Stimulated activated CD4-positive, alpha-beta T cell treated with anti-CD3 and anti-CD28 coated beads, TNF-alpha, amount 100 ng/mL, for 24 hours (primary cell): Measurements from ENCODE around the gene PLBD2.
"Not testable (repeated sequence)": the region's sequence is repeated elsewhere in the genome, so short reads cannot be mapped to it uniquely, and the experiment has no call there.

Source experiments
- DNase-seq, 3 experiments: peaks; one replicate each; pipeline ENCODE4 v3.0.0-alpha.2; 2020; ENCODE audit warnings: low read depth in 3 of 3

The PLBD2 gene

DNA sequence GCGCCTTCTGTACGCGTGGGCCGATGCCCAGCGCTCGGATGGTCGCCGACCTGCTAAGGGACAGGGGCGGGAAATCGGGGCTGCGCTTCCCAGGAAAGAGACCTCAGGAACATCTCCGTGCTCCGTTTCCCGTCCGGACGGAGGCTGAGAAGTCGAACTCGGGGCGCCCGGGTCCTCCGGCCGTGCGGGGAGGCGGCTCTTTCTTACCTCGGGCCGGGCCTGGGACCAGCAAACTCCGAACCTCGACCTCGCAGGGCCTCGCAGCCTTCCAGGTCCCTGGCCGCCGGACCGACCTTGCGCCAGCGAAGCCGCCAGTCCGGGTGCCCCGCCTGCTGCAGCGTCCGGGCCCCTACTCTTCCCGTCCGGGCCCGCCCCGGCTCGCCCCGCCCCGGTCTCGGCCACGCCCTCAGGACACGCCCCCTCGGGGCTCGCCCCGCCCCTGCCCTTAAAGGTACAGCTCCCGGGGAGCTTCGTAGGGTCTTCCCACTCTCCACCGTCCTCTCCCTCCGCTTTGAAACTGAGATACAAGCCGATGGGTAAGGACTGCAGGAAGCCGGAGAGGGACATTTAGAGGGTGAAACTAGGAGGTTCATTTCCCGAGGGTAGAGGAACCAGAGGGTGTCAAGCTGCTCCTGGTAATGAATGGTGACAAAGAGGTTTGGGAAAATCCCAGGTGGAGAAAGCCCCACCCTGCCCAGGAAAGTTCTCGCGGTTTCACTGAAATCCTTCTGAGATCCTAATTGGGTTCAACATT is 23.4 kb upstream of the PLBD2 start, which contains the start of gene SLC8B1:
TSS of gene SLC8B1 (minus strand) at position 324 of the 754 bp plus-strand sequence. CDS start 2,231 bp downstream, outside the sequence.
- DNase-seq: peak; percentile 82 to 86 (median 83)

- DNase-seq: no peak
These were observed 18.8 kb upstream of the PLBD2 start for GRCh38 chr12:113339540-113339939.

GRCh38 chr12:113340061-113340460 is 18.3 kb upstream of the PLBD2 start:
- no peak for DNase-seq

- no peak for DNase-seq
These were observed 16.9 kb upstream of the PLBD2 start for GRCh38 chr12:113341535-113341934.

DNA sequence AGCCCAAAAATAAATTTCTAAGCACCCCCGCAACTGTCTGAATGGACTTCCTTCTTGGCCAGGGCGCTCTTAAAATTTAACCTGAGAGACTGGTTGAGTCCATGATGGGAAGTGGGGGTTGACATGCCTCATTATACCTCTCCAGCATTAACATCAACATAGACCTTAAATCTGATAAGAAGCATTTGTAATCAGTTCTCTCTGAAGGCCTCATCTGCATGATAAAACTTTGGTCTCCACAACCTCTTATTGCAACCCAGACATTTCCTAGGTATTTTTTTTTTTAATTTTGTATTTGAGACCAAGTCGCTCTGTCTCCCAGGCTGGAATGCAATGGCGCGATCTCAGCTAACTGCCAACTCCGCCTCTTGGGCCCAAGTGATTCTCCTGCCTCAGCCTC is 13.1 kb upstream of the PLBD2 start:
- DNase-seq: no peak

DNA sequence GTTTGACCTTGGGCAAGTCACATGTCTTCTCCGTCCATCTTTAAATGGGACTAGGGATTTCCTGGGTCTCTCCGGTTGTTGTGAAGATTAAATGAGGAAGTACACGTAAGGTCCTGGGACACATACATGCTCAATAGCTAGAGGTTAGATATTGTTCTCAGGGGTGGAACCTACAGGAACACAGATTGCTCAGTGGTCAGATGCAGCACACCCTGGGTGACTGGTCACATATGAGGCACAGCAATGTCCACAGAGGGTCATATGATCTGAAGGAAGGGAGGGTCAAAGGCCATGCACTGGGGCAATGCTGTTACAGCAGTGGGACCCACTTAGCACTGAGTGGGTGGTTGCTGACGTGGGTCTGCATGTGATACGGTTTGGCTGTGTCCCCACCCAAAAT is 12.0 kb upstream of the PLBD2 start:
- DNase-seq: no peak

DNA sequence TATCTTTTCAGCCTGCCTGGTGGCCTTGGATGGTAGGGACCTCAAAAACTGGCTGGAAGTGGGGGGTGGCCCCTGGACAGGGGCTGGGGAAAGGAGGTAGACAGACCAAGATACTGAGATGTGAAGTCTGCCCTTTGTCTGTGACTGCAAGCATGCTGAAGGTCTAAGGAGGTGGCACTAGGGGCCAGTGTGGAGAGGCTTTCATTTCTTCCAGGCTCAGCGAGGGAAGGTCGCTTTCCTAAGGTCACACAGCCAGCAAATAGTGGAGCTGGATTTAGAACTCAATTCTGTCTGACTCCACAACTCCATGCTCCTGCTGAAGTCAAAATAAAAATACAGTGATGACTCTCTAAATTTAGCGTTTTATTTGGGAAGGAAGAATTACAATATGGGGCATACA is 11.3 kb upstream of the PLBD2 start:
- DNase-seq: no peak

DNA sequence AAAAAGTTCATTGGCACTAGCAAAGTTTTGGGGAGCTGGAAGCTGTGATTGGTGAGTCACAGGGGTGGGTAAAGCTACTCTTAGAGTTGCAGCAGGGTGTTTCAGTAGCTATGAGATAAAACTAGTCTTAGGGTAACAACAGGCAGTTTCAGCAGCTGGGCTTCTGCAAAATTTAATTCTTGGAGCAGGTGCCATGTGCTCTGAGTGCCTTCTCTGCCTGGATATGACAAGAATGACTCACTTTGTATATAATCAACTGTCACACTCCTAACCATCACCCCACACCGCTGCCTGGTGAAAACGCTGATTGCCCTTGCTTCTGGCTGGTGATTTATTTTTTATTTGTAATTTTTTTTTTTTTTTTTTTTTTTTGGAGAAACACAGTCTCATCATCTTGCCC is 10.5 kb upstream of the PLBD2 start:
- no peak for DNase-seq

DNA sequence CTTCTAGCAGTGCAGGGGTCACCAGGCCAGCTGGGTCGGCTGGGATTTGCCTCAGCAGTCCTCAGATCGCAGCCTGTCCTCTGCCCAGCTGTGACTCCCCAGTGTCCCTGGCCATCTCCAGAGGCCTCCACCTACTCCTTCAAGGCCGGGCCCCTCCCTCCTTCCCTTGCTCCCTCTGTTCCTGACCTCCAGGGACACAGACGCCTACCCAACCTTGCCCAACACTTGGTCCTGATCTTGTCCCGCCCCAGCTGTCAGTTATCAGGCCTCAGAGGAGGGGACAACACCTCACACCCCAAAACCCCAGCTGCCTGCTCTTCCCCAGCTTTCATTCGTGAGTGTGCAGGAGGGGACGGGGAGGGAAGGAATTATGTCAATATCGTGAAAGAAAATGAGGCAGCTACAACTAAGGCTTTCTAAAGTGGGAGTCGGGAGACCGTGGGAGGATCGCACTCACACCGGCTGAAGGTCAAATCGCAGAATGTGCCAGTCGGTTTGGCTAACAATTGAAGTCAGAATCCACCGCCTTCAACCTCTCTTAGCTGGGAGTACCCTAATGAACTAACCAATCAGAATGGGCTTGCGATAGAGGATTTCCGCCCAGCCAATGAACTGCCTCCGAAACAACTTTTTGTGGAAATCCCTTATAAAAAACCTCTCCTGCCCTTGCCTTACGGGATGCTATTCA is 9.4 kb upstream of the PLBD2 start:
- DNase-seq: no peak

GRCh38 chr12:113351089-113351488 is 7.3 kb upstream of the PLBD2 start:
- DNase-seq: no peak

GRCh38 chr12:113354192-113354591 is 4.2 kb upstream of the PLBD2 start:
- not testable (repeated sequence) for DNase-seq

GRCh38 chr12:113359133-113359938 is 949 bp downstream of the PLBD2 start:
- no peak for DNase-seq

DNA sequence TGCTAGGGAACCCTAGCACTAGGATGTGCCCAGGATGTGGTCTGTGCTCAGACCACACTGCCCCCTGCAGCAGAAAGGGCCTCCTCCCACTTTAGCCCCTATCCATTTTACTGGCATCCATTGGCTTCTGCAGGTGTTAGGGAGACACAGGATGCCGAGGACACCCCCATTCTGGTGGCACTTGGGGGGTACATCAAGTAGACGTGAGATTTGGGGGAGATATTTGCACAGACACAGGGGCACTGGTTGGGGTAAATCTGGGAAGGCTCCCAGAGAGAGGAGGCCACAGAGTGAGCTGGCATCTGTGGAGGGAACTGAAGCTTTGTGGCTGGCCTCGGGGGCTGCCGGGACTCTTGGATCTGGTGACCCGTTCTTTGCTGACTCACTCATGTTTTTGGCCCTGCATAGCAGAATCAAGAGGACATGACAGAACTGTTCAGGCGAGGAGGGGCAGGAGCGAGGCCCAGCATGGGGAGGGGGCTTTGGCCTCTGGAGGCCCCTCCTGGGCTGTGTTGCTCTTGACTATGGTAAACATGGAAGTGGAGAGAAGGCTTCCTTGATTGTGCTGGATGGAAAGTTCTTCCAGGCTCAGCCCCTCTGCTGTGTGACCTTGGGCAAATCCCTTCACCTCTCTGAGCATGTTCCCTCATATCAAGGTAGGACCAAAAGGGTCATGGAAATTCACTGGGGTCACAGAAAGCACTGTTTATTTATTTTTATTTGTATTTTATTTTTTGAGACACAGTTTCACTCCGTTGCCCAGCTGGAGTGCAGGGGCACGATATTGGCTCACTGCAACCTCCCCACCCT is 1.8 kb downstream of the PLBD2 start:
- DNase-seq: no peak

DNA sequence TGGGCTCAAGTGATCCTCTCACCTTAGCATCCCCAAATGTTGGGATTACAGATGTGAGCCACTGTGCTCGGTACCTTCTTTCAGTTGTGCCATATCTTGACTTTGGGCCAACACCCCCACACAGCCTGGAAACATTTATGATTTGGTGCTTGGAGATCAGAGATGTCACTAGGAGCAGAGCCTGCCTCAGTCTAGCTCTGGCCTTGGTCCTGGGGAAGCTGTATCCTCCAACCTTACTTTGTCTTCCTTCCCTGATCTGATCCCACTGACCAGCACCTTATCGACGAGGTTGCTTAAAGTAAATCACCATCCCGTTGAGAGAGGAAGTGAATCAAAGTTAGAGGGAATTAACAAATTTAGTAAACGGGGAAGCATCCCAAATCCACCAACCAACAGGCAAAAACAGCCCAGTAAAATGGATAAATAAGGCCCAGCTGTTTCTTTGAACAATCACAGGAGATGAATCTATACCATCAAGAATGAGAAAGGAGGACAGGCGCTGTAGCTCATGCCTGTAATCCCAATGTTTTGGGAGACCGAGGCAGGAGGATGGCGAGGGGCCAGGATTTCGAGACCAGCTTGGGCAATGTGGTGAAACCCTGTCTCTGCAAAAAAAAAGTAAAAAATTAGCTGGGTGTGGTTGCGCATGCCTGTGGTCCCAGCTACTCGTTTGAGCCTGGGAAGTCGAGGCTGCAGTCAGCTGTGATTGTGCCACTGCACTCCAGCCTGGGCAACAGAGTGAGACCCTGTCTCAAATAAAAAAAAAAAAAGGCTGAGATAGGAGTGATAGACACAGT is 3.4 kb downstream of the PLBD2 start:
- DNase-seq: no peak

- DNase-seq: no peak
These were observed 6.3 kb downstream of the PLBD2 start for GRCh38 chr12:113364698-113365097.

GRCh38 chr12:113365639-113366395 is 7.4 kb downstream of the PLBD2 start:
- DNase-seq: no peak

- DNase-seq: no peak
These were observed 8.4 kb downstream of the PLBD2 start for GRCh38 chr12:113366827-113367226.

GRCh38 chr12:113368331-113368730 is 9.9 kb downstream of the PLBD2 start:
- no peak for DNase-seq

- no peak for DNase-seq
These were observed 11.1 kb downstream of the PLBD2 start for GRCh38 chr12:113369391-113369985.
